GM12878 (cell line): Measurements from ENCODE around the gene CS. TPM values are rescaled to one million over a fixed set of nuclear protein-coding genes. Genes with fewer than 3 reads are reported as not detected.
A peak's percentile ranks its signal among the peaks of the same experiment; 100 is the strongest.

ENCODE experiments used
- BACH1 ChIP-seq: fragments of 450-650 bp; IDR thresholded peaks from 2 replicates; pipeline ENCODE4 v1.6.1; 2017; ENCODE audit warnings: mild to moderate bottlenecking, borderline replicate concordance
- CBX3 ChIP-seq: fragments of 200-600 bp; sonication (generic); IDR thresholded peaks from 2 replicates; pipeline ENCODE4 v1.6.1; 2016; ENCODE audit warnings: low read depth, borderline replicate concordance
- DPF2 ChIP-seq: fragments of 450-650 bp; IDR thresholded peaks from 2 replicates; pipeline ENCODE4 v1.6.1; 2017; ENCODE audit warnings: mild to moderate bottlenecking
- EP300 ChIP-seq, 2 experiments: fragments of 150-350 bp in 1 of 2; IDR thresholded peaks; 2 replicates each; pipeline ENCODE4 v1.6.1; 2011 to 2012; ENCODE audit warnings: low read depth in 2 of 2, low read length in 2 of 2, borderline replicate concordance in 1 of 2, improper control_type of control experiment in 1 of 2, inconsistent platforms in 1 of 2; ENCODE audit not compliant: control insufficient read depth in 1 of 2
- IRF4 ChIP-seq: IDR thresholded peaks from 2 replicates; pipeline ENCODE4 v1.6.1; 2011; ENCODE audit warnings: low read depth, low read length
- NR2C1 ChIP-seq: fragments of 450-650 bp; IDR thresholded peaks from 2 replicates; pipeline ENCODE4 v1.6.1; 2017; ENCODE audit warnings: antibody characterized with exemption, mild to moderate bottlenecking, moderate library complexity
- NRF1 ChIP-seq: conservative IDR thresholded peaks from 2 replicates; pipeline ENCODE4 v1.6.1; 2011; ENCODE audit warnings: mild to moderate bottlenecking, low read depth, low read length, improper control_type of control experiment
- RCOR1 ChIP-seq: conservative IDR thresholded peaks from 2 replicates; pipeline ENCODE4 v1.6.1; 2012; ENCODE audit warnings: low read depth, low read length, improper control_type of control experiment
- RELA ChIP-seq: fragments of 450-650 bp; IDR thresholded peaks from 2 replicates; pipeline ENCODE4 v1.8.0; 2014; ENCODE audit warnings: borderline replicate concordance; ENCODE audit not compliant: partially characterized antibody
- RFX5 ChIP-seq: IDR thresholded peaks from 2 replicates; pipeline ENCODE4 v1.6.1; 2011; ENCODE audit warnings: low read depth, low read length, improper control_type of control experiment
- SREBF1 ChIP-seq: IDR thresholded peaks from 2 replicates; pipeline ENCODE4 v1.6.1; 2012; ENCODE audit warnings: mild to moderate bottlenecking, low read length
- SREBF2 ChIP-seq: IDR thresholded peaks from 2 replicates; pipeline ENCODE4 v1.6.1; 2012; ENCODE audit warnings: mild to moderate bottlenecking, low read length
- SRF ChIP-seq, 2 experiments: IDR thresholded peaks; 2 replicates each; pipeline ENCODE4 v1.6.1; 2011; ENCODE audit warnings: low read depth in 2 of 2, low read length in 2 of 2, mild to moderate bottlenecking in 1 of 2, moderate library complexity in 1 of 2
- SUPT20H ChIP-seq: IDR thresholded peaks from 2 replicates; pipeline ENCODE4 v1.6.1; 2011; ENCODE audit warnings: low read depth, mild to moderate bottlenecking, low read length, moderate library complexity, borderline replicate concordance; ENCODE audit not compliant: control insufficient read depth
- TCF3 ChIP-seq: IDR thresholded peaks from 2 replicates; pipeline ENCODE4 v1.6.1; 2012; ENCODE audit warnings: low read depth, mild to moderate bottlenecking, low read length, borderline replicate concordance; ENCODE audit not compliant: insufficient read depth
- TCF7 ChIP-seq: IDR thresholded peaks from 2 replicates; pipeline ENCODE4 v1.6.1; 2014; ENCODE audit warnings: antibody characterized with exemption, borderline replicate concordance
- polyA plus RNA-seq, 11 experiments: library from polyadenylated mRNA; depleted of rRNA in 4 of 11; unstranded in 6 of 11; stranded (reverse) in 5 of 11; fragments of >200 nt; fragmentation: Nextera tagmentation in 4 of 11; fragmentation: Illumina TruSeq in 1 of 11; extraction: Ambion mirVana in 4 of 11; extraction: Trizol in 1 of 11; gene quantifications; 1 replicate in 1 of 11; 2 replicates in 10 of 11; pipeline versions ENCODE4 v1.2.1 to v1.2.3, GENCODE V29; 2011 to 2016; ENCODE audit warnings: inconsistent platforms in 2 of 11, missing spikeins in 2 of 11, low read depth in 1 of 11
- total RNA-seq, 4 experiments: library from RNA; depleted of rRNA in 3 of 4; stranded (reverse); fragments of >200 nt in 3 of 4; fragmentation: Illumina TruSeq in 1 of 4; extraction: Trizol in 1 of 4; gene quantifications; 2 replicates each; pipeline versions ENCODE4 v1.2.1 to v1.2.3, GENCODE V29; 2013 to 2021
- TF ChIP-seq, protein P1 (sequence below): IDR thresholded peaks from 2 replicates; pipeline ENCODE4 v1.6.1; 2012; ENCODE audit warnings: low read depth, low read length, improper control_type of control experiment
- TF ChIP-seq, protein P2 (sequence below): IDR thresholded peaks from 2 replicates; pipeline ENCODE4 v1.6.1; 2011; ENCODE audit warnings: borderline replicate concordance, low read depth, mild to moderate bottlenecking, moderate library complexity, low read length; ENCODE audit not compliant: insufficient read depth, poor library complexity, severe bottlenecking
- TF ChIP-seq, protein P3 (sequence below): fragments of 450-650 bp; formaldehyde crosslinking; IDR thresholded peaks from 2 replicates; pipeline ENCODE4 v1.5.0; 2022; ENCODE audit warnings: mild to moderate bottlenecking, missing genetic modification characterization
- TF ChIP-seq, protein P4 (sequence below): fragments of 450-650 bp; formaldehyde crosslinking; IDR thresholded peaks from 2 replicates; pipeline ENCODE4 v1.4.0; 2020; ENCODE audit warnings: mild to moderate bottlenecking, moderate library complexity

The CS gene
- total and polyA plus RNA-seq, 10 of the 15 experiments (the other 5 are each of a cell fraction or from before 2014, with no cell fraction given) = 64.9 to 276 (median 139) TPM

DNA sequence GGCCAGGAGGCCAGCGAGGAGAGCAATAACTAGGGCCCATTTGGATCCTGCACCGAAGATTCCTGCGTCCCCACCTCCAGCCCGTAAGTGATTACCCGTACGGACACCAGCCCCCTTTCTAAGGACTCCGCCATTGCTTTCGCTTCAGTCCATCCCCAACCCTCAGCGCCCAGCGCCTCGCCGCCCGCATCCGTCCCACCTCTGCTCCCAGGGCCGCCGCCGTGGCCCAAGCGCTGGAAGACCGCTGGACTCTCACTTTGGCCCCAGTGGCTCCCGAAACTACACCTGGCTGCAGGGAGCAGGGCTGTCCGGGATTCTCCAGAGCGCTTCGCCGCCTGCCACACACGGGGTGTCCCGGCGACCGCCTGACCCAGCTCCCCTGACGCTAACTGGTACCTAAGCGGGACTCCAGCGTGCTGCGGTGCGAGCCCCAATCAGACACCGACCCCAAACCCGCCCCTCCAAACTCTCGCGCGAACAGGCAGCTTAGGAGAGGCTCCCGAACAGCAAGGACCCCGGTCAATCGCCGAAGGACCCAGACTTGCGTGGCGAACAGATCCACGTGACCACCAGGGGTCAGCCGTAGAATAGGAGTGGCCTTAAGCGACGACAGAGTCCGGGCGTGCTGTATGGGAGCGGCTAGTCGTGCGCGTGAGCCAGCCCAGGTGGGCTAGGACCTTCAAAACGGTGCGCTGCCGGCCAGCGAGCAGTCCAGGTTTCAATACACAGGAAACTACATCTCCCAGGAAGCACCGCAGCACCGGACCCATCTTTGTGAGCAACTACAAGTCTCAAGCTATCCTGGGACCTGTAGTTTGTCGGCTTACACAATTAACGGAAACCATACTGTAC lies 15.7 kb upstream of the CS start, which contains the start of gene CNPY2 (continued):
- TF ChIP-seq, protein P1, sequence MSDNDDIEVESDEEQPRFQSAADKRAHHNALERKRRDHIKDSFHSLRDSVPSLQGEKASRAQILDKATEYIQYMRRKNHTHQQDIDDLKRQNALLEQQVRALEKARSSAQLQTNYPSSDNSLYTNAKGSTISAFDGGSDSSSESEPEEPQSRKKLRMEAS = peak; percentile 87
- TF ChIP-seq SRF (IDR thresholded peaks at IDR 0.05; ENCODE audit: low read depth in 2 of 2, low read length in 2 of 2) (0 out of 4 replicates have a peak, but pooled peaks of 1 of the 2 experiments have one; percentile 2), DPF2 (no peak), SUPT20H (no peak), NRF1 (0 out of 2 replicates have a peak, but pooled peaks have one; percentile 5), IRF4 (no peak), EP300 (IDR thresholded peaks at IDR 0.05; ENCODE audit: borderline replicate concordance in 1 of 2, control insufficient read depth in 1 of 2, low read depth in 2 of 2, low read length in 2 of 2) (no peak), RFX5 (no peak; the same call in 1 of the 2 replicates), RELA (peak; percentile 41), CBX3 (no peak), TCF7 (no peak), RCOR1 (peak; percentile 96; the same call in 1 of the 2 replicates), SREBF1 (peak; percentile 55; the same call in 1 of the 2 replicates), TCF3 (peak; percentile 57; the same call in 1 of the 2 replicates), BACH1 (peak; percentile 30; the same call in 1 of the 2 replicates), SREBF2 (no peak), NR2C1 (peak; percentile 88)
- TF ChIP-seq, protein P2, sequence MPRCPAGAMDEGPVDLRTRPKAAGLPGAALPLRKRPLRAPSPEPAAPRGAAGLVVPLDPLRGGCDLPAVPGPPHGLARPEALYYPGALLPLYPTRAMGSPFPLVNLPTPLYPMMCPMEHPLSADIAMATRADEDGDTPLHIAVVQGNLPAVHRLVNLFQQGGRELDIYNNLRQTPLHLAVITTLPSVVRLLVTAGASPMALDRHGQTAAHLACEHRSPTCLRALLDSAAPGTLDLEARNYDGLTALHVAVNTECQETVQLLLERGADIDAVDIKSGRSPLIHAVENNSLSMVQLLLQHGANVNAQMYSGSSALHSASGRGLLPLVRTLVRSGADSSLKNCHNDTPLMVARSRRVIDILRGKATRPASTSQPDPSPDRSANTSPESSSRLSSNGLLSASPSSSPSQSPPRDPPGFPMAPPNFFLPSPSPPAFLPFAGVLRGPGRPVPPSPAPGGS = no peak
- TF ChIP-seq, protein P3, sequence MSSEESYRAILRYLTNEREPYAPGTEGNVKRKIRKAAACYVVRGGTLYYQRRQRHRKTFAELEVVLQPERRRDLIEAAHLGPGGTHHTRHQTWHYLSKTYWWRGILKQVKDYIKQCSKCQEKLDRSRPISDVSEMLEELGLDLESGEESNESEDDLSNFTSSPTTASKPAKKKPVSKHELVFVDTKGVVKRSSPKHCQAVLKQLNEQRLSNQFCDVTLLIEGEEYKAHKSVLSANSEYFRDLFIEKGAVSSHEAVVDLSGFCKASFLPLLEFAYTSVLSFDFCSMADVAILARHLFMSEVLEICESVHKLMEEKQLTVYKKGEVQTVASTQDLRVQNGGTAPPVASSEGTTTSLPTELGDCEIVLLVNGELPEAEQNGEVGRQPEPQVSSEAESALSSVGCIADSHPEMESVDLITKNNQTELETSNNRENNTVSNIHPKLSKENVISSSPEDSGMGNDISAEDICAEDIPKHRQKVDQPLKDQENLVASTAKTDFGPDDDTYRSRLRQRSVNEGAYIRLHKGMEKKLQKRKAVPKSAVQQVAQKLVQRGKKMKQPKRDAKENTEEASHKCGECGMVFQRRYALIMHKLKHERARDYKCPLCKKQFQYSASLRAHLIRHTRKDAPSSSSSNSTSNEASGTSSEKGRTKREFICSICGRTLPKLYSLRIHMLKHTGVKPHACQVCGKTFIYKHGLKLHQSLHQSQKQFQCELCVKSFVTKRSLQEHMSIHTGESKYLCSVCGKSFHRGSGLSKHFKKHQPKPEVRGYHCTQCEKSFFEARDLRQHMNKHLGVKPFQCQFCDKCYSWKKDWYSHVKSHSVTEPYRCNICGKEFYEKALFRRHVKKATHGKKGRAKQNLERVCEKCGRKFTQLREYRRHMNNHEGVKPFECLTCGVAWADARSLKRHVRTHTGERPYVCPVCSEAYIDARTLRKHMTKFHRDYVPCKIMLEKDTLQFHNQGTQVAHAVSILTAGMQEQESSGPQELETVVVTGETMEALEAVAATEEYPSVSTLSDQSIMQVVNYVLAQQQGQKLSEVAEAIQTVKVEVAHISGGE (CRISPR knock-in tag) = no peak
- TF ChIP-seq, protein P4, sequence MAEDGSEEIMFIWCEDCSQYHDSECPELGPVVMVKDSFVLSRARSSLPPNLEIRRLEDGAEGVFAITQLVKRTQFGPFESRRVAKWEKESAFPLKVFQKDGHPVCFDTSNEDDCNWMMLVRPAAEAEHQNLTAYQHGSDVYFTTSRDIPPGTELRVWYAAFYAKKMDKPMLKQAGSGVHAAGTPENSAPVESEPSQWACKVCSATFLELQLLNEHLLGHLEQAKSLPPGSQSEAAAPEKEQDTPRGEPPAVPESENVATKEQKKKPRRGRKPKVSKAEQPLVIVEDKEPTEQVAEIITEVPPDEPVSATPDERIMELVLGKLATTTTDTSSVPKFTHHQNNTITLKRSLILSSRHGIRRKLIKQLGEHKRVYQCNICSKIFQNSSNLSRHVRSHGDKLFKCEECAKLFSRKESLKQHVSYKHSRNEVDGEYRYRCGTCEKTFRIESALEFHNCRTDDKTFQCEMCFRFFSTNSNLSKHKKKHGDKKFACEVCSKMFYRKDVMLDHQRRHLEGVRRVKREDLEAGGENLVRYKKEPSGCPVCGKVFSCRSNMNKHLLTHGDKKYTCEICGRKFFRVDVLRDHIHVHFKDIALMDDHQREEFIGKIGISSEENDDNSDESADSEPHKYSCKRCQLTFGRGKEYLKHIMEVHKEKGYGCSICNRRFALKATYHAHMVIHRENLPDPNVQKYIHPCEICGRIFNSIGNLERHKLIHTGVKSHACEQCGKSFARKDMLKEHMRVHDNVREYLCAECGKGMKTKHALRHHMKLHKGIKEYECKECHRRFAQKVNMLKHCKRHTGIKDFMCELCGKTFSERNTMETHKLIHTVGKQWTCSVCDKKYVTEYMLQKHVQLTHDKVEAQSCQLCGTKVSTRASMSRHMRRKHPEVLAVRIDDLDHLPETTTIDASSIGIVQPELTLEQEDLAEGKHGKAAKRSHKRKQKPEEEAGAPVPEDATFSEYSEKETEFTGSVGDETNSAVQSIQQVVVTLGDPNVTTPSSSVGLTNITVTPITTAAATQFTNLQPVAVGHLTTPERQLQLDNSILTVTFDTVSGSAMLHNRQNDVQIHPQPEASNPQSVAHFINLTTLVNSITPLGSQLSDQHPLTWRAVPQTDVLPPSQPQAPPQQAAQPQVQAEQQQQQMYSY (CRISPR knock-in tag) = no peak
